Activated B cell treated with CpG ODN at 0.5 μM for 24 hours (primary cell): ENCODE results near the gene HMGA1. TPM values are rescaled to one million over a fixed set of nuclear protein-coding genes. Genes with fewer than 3 reads are reported as not detected.

Experiments
- ATAC-seq: fragments of 200-7000 bp; cut with Tn5 transposase; one replicate; pipeline ENCODE4 v1.10.0; 2021; ENCODE audit warnings: low read depth, mild to moderate bottlenecking, moderate library complexity
- CTCF ChIA-PET: fragments of 350-600 bp; sonication (Branson Sonifier 250); formaldehyde crosslinking; loops from one replicate; lab custom pipeline; 2021; ENCODE audit warnings: antibody characterized with exemption; lab: Charles Lee
- POLR2A ChIA-PET: fragments of 350-600 bp; sonication (Branson Sonifier 250); formaldehyde crosslinking; loops from one replicate; lab custom pipeline; 2021; ENCODE audit warnings: antibody characterized with exemption; lab: Charles Lee
- DNase-seq: peaks from one replicate; pipeline ENCODE4 v3.0.0; 2022
- H3K27ac Mint-ChIP-seq: one replicate; pipeline ENCODE4 v1.8.0; 2020; ENCODE audit warnings: mixed read lengths
- H3K27me3 Mint-ChIP-seq: one replicate; pipeline ENCODE4 v1.8.0; 2021; ENCODE audit warnings: mixed read lengths
- H3K36me3 Mint-ChIP-seq: one replicate; pipeline ENCODE4 v1.8.0; 2021; ENCODE audit warnings: low read depth, mixed read lengths
- H3K4me1 Mint-ChIP-seq: one replicate; pipeline ENCODE4 v1.8.0; 2021; ENCODE audit warnings: mixed read lengths
- H3K4me3 Mint-ChIP-seq: one replicate; pipeline ENCODE4 v1.8.0; 2020; ENCODE audit warnings: mild to moderate bottlenecking, mixed read lengths
- H3K9me3 Mint-ChIP-seq: one replicate; pipeline ENCODE4 v1.8.0; 2020; ENCODE audit warnings: mixed read lengths
- CTCF ChIP-seq: fragments of 200-600 bp; IDR thresholded peaks from one replicate; pipeline ENCODE4 v1.8.0; 2022; ENCODE audit warnings: antibody characterized with exemption, mild to moderate bottlenecking
- intact Hi-C: fragments of 100-400 bp; cut with micrococcal nuclease; formaldehyde crosslinking; loops from one replicate; pipeline ENCODE4 v1.15.1; 2024
- total RNA-seq: library from RNA; stranded (reverse); gene quantifications from 2 replicates; pipeline ENCODE4 v1.2.3, GENCODE V29; 2022

HMGA1 gene
- total RNA-seq, 1 donor from 2014 or later, result 188 TPM

GRCh38 chr6:34226731-34227586, 9.7 kb upstream of the HMGA1 start:
- Mint-ChIP-seq H3K9me3 (no peaks in the 10 kb centered on the region), H3K4me3 (peak overlapping the region; percentile 52), H3K27ac (peak overlapping the region; percentile 82), H3K36me3 (no peaks in the 10 kb centered on the region), H3K27me3 (no peaks in the 10 kb centered on the region), H3K4me1 (peaks cover 63% of the 10 kb centered on the region)
- no peak for DNase-seq
- no peak for TF ChIP-seq CTCF
- ATAC-seq, result peak; percentile 7
- ChIA-PET CTCF (interaction anchor here (0.6 to 2.5 kb wide), 4 partner anchors 21 to 38 kb away, joined by 3 to 7 read pairs (median 3); partner anchors contain the start of gene SMIM29), POLR2A (interaction anchor here (0.6 to 7.5 kb wide), 9 partner anchors 11 to 69 kb away, joined by 3 to 297 read pairs (median 4); partner anchors contain the start of genes HMGA1 and SMIM29)
- intact Hi-C loops, result loop anchor here (1.0 kb wide), 1 partner anchor 31 kb away; no protein-coding TSS in a partner anchor

DNA sequence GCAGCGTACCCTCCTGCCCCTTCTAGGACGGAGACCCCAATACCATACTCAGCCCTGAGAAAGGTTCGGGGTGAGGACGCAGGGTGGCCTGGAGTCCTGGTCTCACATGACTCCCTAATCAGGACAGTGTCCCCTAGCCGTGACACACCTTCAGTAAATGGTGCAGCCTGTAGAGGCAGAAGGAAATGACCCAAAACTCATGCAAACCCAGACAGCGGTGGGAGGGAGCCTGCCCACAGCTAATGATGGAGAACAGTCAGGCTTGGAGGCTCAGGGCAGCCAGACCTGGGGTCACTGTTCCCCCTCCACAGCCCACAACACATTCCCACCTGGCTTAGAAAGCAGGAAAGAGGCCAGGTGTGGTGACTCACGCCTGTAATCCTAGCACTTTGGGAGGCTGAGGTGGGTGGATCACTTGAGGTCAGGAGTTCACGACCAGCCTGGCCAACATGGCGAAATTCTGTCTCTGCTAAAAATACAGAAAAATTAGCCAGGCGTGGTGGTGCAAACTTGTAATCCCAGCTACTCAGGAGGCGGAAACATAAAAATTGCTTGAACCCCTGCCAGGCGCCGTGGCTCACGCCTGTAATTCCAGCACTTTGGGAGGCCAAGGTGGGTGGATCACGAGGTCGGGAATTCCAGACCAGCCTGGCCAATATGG, 8.8 kb upstream of the HMGA1 start:
- Mint-ChIP-seq H3K9me3 (no peaks in the 10 kb centered on the region), H3K4me1 (peaks cover 61% of the 10 kb centered on the region), H3K4me3 (peak overlapping the region; percentile 52), H3K27me3 (no peaks in the 10 kb centered on the region), H3K27ac (peak overlapping the region; percentile 82), H3K36me3 (no peaks in the 10 kb centered on the region)
- ChIA-PET POLR2A (interaction anchor here (0.6 to 7.5 kb wide), 9 partner anchors 10 to 799 kb away, joined by 3 to 297 read pairs (median 4); partner anchors contain the start of genes HMGA1 and SMIM29), CTCF (interaction anchor here (1.0 to 2.5 kb wide), 3 partner anchors 20 to 32 kb away, joined by 3 to 7 read pairs (median 3); partner anchors contain the start of gene SMIM29)
- ATAC-seq, result no peak
- intact Hi-C loops, result loop anchor here (1.0 kb wide), 1 partner anchor 32 kb away; no protein-coding TSS in a partner anchor
- no peak for DNase-seq
- no peak for TF ChIP-seq CTCF

GRCh38 chr6:34229877-34230276, 6.8 kb upstream of the HMGA1 start:
- Mint-ChIP-seq H3K36me3 (no peaks in the 10 kb centered on the region), H3K9me3 (no peaks in the 10 kb centered on the region), H3K4me3 (no peak overlapping the region), H3K27me3 (no peaks in the 10 kb centered on the region), H3K4me1 (peaks cover 49% of the 10 kb centered on the region), H3K27ac (no peak overlapping the region)
- ChIA-PET POLR2A (interaction anchor here (4.3 kb wide), 1 partner anchor 19 kb away, joined by 16 read pairs; the partner anchor contains the start of gene SMIM29), CTCF (no interaction called here)
- intact Hi-C loops, result no loop called here
- no peak for TF ChIP-seq CTCF
- ATAC-seq, result no peak
- DNase-seq, result no peak

- ChIA-PET POLR2A (no interaction called here), CTCF (no interaction called here)
- Mint-ChIP-seq H3K4me1 (peaks cover 44% of the 10 kb centered on the region), H3K9me3 (no peaks in the 10 kb centered on the region), H3K27ac (no peak overlapping the region), H3K27me3 (no peaks in the 10 kb centered on the region), H3K36me3 (no peaks in the 10 kb centered on the region), H3K4me3 (no peak overlapping the region)
- no peak for ATAC-seq
- intact Hi-C loops, result no loop called here
- DNase-seq, result no peak
- no peak for TF ChIP-seq CTCF
These were observed 5.9 kb upstream of the HMGA1 start for GRCh38 chr6:34230653-34231371.
